GM21447 (cell line): ENCODE measurements around the gene SSRP1.

ENCODE experiments used
- ATAC-seq: cut with Tn5 transposase; IDR thresholded peaks from one replicate; pipeline ENCODE4 v1.9.1; 2021; ENCODE audit not compliant: unreplicated experiment

The SSRP1 gene

DNA sequence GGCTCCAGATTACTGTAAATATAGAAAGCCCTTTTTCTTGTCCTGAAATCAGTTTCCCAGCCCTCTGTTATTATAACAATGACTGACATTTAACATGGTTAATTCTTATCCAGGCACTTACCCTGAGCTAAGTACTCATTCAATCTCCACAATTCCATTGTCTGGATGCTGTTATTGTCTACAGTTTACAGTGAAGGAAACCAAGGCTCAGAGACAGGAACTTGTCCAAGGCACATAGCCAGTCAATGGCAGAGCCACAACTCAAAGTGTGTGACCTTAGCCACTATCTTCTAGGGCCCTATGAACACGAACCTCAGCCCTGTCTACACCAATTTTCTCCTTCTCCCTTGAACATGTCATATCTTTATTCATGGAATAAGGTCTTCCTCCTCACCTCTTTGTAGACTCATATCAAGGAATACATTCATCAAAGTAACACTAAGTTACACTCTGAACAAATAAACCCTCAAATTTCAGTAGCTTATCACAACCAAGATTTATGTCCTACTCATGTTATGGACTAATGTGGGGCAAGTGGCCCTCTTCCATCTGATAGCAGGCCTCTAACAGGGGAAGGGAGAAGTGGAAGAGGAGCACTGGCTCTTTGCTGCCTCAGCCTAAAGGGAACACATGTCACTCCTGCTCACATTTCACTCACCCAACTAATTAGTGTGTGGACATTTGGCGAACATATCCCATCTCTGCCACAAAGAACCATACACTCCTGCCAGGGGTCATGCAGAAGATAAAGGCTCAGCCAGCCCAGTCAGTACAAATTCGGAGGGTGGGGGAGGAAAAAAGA, 59.3 kb downstream of the SSRP1 start:
- ATAC-seq, result no peak
